Amygdala (tissue), 56 donors: ENCODE measurements around the gene WDR36.
A peak's percentile ranks its signal among the peaks of the same experiment; 100 is the strongest.
"Not testable (repeated sequence)": the region's sequence is repeated elsewhere in the genome, so short reads cannot be mapped to it uniquely, and the experiment has no call there.

Source experiments
- DNase-seq, 56 donors: peaks; one replicate each; lab custom pipeline; 2025; lab: John Stamatoyannopoulos, UW

WDR36 gene

DNA sequence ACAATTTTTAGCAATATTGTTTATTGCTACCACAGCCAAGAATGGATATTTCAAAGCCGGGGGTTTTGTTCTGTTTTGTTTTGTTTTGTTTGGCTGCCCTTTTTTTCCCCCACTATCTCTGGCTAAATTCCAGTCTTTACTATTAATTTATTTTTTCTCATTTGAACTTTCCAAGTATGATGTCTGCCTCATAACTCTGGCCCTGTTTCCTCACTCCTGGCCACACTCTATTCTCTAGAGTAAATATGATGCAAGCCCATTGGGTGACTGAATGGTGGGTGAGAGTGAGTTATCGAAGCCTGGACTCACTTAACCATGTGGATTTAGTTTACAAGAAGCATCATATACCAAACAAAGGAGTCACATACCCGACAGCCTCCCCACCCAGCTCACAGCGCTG lies 41.9 kb downstream of the WDR36 start:
- no peak for DNase-seq

DNA sequence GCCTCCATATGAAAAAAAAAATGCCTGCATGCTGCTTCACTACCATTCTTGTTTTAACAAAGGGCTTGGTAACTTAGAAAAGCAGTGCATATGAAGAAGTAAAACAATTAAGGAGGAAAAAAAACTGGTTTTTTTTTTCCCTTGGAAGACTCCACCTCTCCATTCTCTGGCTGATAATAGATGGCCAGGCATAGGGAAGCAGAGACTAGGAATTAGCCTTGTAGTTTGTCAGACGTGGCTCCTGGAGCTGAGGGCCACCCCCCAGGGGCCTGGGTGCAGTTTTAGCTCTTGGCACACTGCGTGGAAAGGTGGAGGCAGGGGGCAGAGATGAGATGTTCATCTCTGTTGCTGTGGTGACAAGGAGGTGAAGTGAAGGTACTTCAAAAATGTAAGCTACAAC lies 42.7 kb downstream of the WDR36 start:
- no peak for DNase-seq

DNA sequence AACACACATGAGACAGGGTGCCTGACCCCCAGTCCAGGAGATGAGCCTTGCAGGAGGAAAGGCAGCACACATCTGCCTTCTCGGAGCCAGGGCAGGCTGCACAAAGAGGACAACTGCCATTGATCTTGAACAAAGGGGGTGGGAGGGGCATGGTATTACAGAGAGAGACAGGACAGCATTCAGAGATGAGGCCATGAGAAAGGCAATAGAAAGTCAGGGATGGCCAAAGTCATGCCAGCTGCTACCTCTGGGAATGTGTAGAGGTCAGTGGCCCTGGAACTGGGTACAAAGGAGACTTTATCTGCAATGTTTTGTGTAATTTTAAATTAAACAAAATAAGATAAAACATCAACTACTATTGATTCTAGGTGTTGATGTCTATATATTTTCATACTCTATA lies 43.2 kb downstream of the WDR36 start:
- DNase-seq: no peak

DNA sequence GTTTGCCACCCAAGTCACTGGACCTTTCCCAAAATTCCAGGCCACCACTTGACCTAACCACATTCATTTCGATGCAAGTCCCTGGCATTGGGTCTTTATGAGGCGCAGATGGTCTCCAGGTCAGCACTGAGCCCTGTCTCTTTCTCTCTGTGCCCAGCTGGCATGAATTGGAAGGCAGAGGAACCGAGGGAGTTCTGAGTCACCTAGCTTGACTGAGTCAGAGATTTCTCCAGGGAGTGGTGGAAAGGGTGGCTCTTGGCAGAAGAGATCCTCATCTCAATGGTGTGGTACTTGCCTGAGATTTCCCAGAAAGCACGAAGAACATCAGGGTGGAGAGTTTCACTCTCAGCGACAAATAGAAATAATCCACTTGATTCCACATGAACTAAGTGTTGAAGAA lies 43.8 kb downstream of the WDR36 start:
- DNase-seq: no peak

DNA sequence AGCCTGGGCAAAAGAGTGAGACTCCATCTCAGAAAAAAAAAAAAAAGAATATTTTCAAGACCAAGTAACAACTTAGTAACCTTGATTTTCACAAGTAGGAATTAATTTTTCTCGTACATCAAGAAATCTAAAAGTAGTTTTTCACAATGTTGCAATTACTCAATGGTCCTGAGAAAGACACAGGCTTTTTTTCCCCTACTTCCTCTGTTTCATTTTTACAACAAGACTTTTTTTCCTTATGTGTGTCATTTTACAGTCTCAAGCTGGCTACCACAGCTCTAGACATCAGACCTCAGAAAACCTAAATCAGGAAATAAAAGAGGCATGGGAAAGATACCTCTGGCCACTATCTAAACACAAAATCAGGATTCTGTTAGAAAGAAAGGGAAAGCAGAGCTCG lies 45.9 kb downstream of the WDR36 start:
- DNase-seq: no peak

DNA sequence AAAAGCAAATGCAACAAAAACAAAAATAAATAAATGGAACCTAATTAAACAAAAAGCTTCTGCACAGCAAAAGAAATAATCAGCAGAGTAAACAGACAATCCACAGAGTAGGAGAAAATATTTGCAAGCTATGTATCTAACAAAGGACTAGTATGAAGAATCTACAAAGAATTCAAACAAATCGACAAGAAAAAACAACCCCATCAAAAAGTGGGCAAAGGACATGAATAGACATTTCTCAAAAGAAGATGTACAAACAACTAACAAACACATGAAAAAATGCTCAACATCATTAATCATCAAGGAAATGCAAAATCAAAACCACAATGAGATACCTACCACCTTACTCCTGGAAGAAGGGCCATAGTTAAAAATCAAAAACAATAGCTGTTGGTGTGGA lies 49.3 kb downstream of the WDR36 start:
- not testable (repeated sequence) for DNase-seq

DNA sequence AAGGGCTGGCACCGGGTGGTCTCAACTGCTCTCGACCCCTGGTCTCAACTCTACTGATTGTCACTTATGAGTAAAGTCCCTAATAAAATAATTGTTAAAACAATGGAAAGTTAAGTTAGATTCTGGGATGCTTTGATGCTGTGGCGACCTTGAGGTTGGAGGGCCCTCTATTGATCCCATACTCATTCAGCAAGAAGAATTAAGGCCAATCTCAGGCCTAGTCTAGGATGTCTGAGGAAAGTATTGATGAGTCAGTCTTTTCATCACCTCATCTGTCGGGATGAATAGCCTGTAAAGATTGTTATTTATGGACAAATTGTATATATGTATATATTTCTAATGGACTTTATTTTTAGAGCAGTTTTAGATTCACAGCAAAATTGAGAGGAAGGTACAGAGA lies 50.8 kb downstream of the WDR36 start:
- DNase-seq: no peak

DNA sequence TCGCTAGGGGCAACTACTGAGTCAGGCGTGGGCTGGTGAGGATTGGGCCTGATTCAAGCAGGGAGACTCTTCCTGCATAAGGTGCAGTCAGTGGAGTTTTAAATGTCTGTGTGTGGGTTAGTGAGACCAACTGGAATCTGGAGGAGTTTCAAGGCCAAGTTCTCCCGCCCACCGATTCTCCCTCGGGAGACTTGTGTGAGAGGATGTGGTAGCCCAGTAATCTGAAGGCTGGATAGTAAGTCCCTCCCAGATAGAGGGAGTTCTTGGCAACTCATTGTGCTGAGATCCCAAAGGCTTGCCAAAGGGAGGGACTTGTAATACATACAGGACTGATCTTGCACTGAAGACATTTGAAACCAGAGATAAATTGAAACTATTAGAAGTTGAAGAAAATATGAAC lies 51.8 kb downstream of the WDR36 start:
- DNase-seq: peak in 5 of 56 donors; percentile 2 to 18 (median 4)

DNA sequence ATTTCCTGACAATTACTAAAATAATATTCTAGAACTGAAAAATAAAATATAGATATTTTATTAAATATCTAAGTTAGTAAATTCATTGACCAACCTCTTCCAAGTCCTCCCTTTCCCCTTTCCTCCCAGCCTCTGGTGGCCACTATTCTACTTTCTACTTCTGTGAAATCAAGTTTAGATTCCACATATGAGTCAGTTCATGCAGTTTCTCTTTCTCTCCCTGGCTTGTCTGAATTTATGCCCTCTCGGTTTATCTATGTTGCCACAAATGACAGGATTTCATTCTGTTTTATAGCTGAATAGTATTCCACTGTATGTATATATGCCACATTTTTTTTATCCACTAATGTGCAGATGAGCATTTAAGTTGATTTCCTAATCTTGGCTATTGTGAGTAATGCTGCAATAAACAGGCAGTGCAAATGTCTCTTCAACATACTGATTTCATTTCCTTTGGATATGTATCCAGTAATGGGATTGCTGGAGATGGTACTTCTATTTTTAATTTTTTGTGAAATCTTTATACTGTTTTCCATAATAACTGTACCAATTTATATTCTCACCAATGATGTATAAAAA lies 52.3 kb downstream of the WDR36 start:
- DNase-seq: no peak

DNA sequence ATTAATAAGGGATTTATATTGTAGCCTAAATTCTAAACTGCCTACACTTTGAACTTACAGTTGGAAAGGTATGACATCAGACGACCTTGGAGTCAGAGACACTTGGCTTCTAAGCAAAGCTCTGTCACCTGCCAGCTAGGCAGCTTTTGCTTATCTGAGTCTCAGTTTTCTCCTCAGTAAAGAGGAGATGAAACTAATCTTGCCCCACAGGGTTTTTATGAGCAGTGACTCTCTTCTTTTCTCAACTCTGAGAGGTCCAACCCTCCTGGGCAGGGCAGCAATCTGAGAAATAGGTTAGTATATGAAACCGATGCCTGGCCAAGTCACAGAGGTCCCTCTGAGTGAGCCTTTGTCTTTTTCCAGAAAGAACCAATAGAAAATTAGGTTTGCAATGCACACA lies 53.9 kb downstream of the WDR36 start:
- no peak for DNase-seq

DNA sequence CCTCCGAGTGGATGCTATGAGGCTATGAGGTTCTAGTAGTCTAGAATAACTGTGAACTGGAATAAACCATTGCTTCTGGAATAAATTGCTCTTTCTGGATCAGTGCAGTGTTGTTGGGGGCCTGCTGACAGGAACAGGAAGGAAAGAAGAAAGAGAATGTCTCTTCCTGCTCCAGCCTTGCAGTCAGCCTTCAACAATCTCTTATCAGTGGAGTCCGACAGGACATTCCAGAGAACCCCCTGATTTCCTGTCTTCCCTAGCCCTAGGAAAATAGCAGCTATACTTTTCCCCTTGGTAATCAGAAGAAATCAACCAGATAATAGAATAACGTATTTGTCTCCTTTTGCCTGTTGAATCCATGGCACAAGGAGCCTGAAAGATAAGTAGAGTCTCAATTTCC lies 55.4 kb downstream of the WDR36 start:
- DNase-seq: no peak

DNA sequence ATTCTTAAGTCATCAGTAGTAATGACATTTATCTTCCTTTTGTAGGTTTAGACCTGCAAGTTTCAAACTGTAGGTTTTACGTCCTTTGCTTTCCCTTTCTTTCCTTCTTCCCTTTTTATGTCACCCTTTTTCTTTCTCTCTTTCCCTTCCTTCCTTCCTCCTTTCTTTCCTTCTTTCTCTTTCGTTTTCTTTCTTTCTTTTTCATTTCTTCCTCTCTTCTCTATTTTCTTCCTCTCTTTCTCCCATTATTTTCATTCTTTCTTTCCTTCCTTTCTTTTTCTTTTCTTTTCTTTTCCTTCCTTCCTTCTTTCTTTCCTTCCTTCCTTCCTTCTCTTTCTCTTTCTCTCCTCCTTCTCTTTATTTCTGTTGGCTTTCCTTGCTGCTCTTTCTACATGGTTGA lies 59.9 kb downstream of the WDR36 start:
- no peak for DNase-seq

DNA sequence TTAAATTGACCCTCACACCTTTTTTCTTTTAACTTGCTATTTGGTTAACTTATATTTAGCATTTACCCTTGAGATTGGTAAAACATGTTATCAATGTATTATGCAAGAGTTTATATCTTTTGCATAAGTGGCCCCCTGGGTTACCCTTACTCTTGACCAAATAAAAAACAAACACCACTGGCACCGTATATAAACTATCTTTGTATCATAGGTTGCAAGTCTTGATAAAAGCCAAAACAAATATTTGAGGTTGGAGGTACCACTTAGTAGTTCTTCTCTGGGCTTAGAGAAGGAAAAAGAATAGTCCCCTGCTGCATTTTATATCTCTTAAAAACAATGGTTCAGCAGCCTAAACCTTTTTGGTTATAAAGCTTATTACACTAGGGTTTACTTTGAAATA lies 61.3 kb downstream of the WDR36 start:
- DNase-seq: no peak

DNA sequence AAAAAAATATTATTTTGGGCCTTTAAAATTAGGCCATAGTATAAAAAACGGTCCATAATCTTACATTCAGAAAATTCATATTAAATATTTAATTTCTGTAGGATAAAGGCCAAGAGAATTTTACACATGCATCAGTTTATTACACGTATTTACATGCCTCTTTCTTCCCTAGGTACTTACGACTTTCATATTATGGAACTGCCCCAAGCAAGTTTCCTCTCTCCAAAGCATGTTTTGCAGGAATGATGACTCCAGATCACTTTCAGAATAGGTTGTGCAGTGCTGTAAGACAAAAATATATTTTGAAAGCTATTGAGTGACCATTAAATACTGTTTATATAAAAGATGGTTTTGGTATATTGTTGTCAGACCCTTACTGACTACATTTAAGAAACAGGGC lies 61.8 kb downstream of the WDR36 start:
- no peak for DNase-seq

DNA sequence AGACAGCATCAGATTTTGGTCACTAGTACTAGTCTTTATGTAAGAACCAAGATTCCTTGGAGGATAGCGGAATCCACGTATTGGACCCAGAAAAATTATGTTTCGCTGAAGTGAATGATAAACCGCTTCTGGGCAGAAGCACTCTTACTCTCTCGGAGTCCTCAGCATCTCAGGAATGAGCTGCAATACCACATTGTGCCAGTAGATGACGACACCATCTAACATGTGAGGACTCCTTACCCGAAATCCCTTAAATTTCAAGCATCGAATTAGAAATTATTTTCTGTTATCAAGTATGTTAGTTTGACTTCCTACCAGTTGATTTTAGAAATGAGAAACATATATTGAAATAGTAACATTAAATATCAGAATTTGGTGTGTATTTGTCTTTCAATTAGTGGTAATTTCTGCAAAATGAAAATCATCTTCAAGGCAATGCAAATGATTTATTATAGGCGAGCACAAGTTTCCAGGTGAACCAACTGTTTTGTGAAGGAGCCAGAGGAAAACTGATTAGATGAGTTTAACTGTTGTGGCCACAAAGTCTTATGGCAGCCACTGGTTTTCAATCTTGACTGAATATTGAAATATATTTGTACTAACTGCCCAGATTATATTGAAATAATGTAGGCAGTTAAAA lies 66.1 kb downstream of the WDR36 start:
- peak in 49 of 56 donors; percentile 1 to 89 (median 30) for DNase-seq

DNA sequence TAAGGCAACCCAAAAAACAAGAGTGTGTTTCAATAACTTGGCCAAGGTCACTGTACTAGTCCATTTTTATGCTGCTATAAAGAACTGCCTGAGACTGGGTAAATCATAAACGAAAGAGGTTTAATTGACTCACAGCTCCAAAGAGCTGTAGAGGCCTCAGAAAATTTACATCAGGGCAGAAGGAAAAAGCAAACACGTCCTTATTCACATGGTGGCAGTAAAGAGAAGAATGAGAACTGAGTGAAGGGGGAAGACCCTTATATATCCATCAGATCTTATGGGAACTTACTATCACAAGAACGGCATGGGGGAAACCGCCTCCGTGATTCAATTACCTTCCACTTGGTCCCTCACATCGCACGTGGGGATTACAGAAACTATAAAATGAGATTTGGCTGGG lies 67.7 kb downstream of the WDR36 start:
- no peak for DNase-seq

DNA sequence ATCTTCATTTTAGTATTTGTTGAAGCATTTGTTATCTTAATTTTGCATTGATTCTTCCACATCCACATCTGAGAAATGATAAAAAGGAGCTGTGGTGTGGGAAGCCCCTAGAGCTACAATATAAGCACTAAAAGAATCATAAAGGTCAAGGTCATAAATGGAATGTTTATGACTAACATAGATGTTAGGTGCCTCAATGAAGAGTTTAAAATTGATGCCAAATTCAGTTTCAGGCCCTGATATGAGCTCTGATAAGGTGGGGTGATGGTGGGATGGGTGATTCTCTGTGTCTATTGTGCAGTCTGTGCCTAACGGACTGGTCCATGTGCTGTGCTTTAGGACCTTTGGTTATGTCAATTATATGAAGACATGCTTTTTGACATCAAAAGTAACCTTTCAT lies 70.9 kb downstream of the WDR36 start:
- DNase-seq: no peak

DNA sequence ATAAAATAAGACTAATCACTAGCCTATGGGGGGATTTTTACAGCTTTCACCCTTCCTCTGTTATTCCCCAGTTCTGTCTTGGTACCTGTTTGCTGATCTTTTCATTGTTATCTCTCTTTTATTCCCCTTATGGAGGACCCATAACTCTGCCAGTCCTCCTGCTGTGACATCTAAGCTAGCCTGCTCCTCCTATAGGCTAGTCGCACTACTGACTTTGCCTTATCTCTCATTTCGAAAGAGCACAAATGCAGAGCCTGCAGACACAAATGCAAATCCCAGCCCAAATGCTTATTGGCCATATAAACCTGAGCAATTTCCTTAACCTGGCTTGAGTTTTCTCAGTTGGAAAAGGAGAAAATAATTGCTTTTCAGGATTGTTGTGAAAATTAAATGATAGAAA lies 72.9 kb downstream of the WDR36 start:
- no peak for DNase-seq

DNA sequence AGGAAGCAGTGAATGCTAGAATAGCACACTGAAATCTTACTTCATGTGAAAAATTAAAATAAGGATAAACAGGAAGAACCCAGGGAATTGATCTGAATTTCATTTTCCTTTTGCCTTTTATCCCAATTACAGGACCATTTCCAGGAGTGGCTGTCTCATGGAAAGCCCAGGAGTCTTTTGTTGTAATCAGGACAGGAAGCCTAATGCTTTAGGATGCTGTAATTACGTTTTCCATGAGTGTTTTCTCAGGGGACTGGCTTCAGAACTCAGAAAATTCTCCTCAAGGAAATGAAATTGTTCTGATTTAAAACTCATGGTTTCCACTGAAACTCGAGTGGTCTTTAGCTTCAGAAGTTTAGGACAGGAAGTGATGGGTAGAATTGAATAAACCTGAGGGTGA lies 75.4 kb downstream of the WDR36 start:
- DNase-seq: no peak

DNA sequence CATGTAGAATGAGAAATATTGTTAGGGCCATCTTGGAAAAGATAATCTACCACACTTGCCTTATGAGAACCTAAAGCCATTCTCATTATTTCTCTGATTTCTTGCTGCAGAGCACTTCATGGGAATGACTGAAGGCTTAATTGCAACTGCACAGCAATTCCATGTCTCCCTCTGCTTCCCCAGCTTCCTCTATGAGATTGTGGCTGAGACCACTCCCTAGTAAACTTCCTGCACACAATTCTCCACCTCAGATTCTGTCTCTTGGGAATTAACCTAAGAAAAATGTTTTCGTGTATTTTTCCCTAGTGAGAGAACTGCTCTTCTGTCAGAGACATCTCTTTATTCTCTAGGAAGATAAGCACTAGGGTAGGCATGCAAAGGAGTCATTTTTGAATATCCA lies 76.5 kb downstream of the WDR36 start:
- no peak for DNase-seq

DNA sequence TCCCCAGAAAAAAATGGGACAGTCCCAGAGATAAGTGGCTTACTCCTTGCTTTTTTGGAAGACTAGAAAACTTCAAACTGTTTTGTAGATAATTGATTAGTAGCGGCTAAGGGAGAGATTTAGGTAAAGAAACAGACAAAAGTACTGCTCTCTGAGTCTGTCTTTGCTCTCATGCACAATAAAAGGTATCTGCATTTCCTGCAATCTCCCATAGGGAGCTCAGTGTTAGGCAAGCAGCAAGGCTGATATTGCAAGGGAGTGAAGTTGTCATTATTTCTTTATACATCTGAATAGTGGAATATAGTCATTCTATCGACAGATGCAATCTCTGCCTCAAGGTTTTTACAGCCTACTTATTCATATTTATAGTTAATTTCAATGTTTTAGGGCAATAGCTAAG lies 77.1 kb downstream of the WDR36 start:
- no peak for DNase-seq

DNA sequence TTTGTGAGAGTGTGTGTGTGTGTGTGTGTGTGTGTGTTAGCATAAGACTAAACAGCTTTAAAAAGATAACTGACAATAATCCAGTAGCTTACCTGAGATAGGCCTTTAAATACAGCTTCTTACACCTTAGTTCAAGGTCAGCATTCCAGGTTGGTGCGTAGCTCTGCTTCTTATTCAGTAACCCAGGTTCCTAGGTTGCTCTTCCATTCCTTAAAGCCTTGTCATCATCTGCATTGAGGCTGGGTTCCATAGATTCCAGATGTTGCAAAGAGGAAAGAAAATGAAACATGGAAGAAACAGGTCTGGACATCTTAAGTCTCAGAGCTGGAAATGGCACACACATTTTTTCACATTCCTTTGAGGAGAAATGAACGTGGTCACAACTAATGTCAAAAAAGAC lies 78.1 kb downstream of the WDR36 start:
- DNase-seq: no peak

DNA sequence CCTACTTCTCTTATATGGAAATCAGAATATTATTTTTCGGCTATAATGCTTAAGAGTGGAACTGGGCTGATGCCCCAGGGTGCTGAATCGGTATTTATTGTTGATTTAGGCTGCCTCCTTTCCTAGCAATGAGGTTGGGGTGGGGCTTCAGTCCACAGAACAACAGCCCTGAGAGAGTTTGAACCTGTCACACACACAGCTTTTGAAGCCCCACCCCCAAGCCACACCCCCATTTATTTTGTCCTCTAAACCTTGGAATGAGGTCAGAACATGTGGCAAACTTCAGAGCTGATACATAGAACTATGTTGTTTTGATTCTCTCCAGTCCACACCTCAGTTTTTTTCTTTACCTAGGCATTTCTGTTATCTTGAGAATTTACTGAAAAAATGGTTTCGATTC lies 80.4 kb downstream of the WDR36 start:
- DNase-seq: no peak
